ENCODE data around the gene SPTBN4. TPM values are rescaled to one million over a fixed set of nuclear protein-coding genes. Genes with fewer than 3 reads are reported as not detected.
"Not testable (repeated sequence)": the region's sequence is repeated elsewhere in the genome, so short reads cannot be mapped to it uniquely, and the experiment has no call there.

SPTBN4 gene
- total RNA-seq, 1 donor from 2014 or later = 1.4 TPM

GRCh38 chr19:40502647-40503319 lies 36.0 kb downstream of the SPTBN4 start:
- DNase-seq (ENCODE audit: extremely low read depth, low read depth, low spot score) = no peak

GRCh38 chr19:40503320-40503695 lies 36.5 kb downstream of the SPTBN4 start:
- no peak for DNase-seq (ENCODE audit: extremely low read depth, low read depth, low spot score)

GRCh38 chr19:40506099-40506498 lies 39.3 kb downstream of the SPTBN4 start:
- no peak for DNase-seq (ENCODE audit: extremely low read depth, low read depth, low spot score)

- DNase-seq (ENCODE audit: extremely low read depth, low read depth, low spot score) = no peak
Observed at GRCh38 chr19:40507892-40508291, 41.1 kb downstream of the SPTBN4 start.

GRCh38 chr19:40508739-40509260 lies 42.0 kb downstream of the SPTBN4 start:
- DNase-seq (ENCODE audit: extremely low read depth, low read depth, low spot score) = no peak

- no peak for DNase-seq (ENCODE audit: extremely low read depth, low read depth, low spot score)
Observed at GRCh38 chr19:40510526-40511115, 43.8 kb downstream of the SPTBN4 start.

GRCh38 chr19:40511487-40511886 lies 44.7 kb downstream of the SPTBN4 start:
- DNase-seq (ENCODE audit: extremely low read depth, low read depth, low spot score) = no peak

GRCh38 chr19:40512110-40512472 lies 45.3 kb downstream of the SPTBN4 start:
- no peak for DNase-seq (ENCODE audit: extremely low read depth, low read depth, low spot score)

GRCh38 chr19:40512473-40513344 lies 45.9 kb downstream of the SPTBN4 start:
- no peak for DNase-seq (ENCODE audit: extremely low read depth, low read depth, low spot score)

- no peak for DNase-seq (ENCODE audit: extremely low read depth, low read depth, low spot score)
Observed at GRCh38 chr19:40513345-40513678, 46.5 kb downstream of the SPTBN4 start.

GRCh38 chr19:40513741-40514315 lies 47.0 kb downstream of the SPTBN4 start:
- DNase-seq (ENCODE audit: extremely low read depth, low read depth, low spot score) = no peak

GRCh38 chr19:40517248-40517647 lies 50.4 kb downstream of the SPTBN4 start:
- no peak for DNase-seq (ENCODE audit: extremely low read depth, low read depth, low spot score)

- no peak for DNase-seq (ENCODE audit: extremely low read depth, low read depth, low spot score)
Observed at GRCh38 chr19:40519352-40520322, 52.8 kb downstream of the SPTBN4 start.

GRCh38 chr19:40521276-40521675 lies 54.5 kb downstream of the SPTBN4 start:
- no peak for DNase-seq (ENCODE audit: extremely low read depth, low read depth, low spot score)

GRCh38 chr19:40521900-40522299 lies 55.1 kb downstream of the SPTBN4 start:
- not testable (repeated sequence) for DNase-seq (ENCODE audit: extremely low read depth, low read depth, low spot score)

GRCh38 chr19:40523322-40524047 lies 56.7 kb downstream of the SPTBN4 start:
- DNase-seq (ENCODE audit: extremely low read depth, low read depth, low spot score) = peak; percentile 10

- DNase-seq (ENCODE audit: extremely low read depth, low read depth, low spot score) = no peak
Observed at GRCh38 chr19:40524133-40524549, 57.3 kb downstream of the SPTBN4 start.

- no peak for DNase-seq (ENCODE audit: extremely low read depth, low read depth, low spot score)
Observed at GRCh38 chr19:40524655-40525054, 57.9 kb downstream of the SPTBN4 start.

GRCh38 chr19:40525234-40526051 lies 58.6 kb downstream of the SPTBN4 start:
- no peak for DNase-seq (ENCODE audit: extremely low read depth, low read depth, low spot score)
